Osteoblast (primary cell): ENCODE results near the gene COL20A1. TPM values are rescaled to one million over a fixed set of nuclear protein-coding genes. Genes with fewer than 3 reads are reported as not detected.

Experiments
- DNase-seq: peaks from one replicate; pipeline ENCODE4 v3.0.0; 2011; ENCODE audit warnings: low spot score, mixed read lengths; ENCODE audit not compliant: insufficient read length; ENCODE audit errors: missing footprints
- H2AFZ ChIP-seq: 2 replicates; pipeline ENCODE4 v1.6.0; 2011; ENCODE audit warnings: mild to moderate bottlenecking, low read length
- H3K27ac ChIP-seq: 2 replicates; pipeline ENCODE4 v1.5.1; 2011; ENCODE audit warnings: mild to moderate bottlenecking, low read depth, low read length, moderate library complexity
- H3K27me3 ChIP-seq: 2 replicates; pipeline ENCODE4 v1.6.0; 2012; ENCODE audit warnings: mild to moderate bottlenecking, control low read depth, inconsistent platforms, low read length, moderate library complexity; ENCODE audit not compliant: insufficient read depth
- H3K36me3 ChIP-seq: 2 replicates; pipeline ENCODE4 v1.5.1; 2011; ENCODE audit warnings: mild to moderate bottlenecking, low read length, control low read depth, moderate library complexity; ENCODE audit not compliant: insufficient read depth
- H3K4me1 ChIP-seq: 2 replicates; pipeline ENCODE4 v1.5.1; 2011; ENCODE audit warnings: mild to moderate bottlenecking, low read length, control low read depth, moderate library complexity; ENCODE audit not compliant: insufficient read depth
- H3K4me2 ChIP-seq: 2 replicates; pipeline ENCODE4 v1.6.0; 2011; ENCODE audit warnings: mild to moderate bottlenecking, low read length; ENCODE audit not compliant: insufficient read depth
- H3K4me3 ChIP-seq: fragments of 200-600 bp; sonication (generic); 3 replicates; pipeline ENCODE4 v1.5.1; 2012; ENCODE audit warnings: mild to moderate bottlenecking, low read length, inconsistent platforms; ENCODE audit not compliant: insufficient read depth
- H3K79me2 ChIP-seq: 2 replicates; pipeline ENCODE4 v1.6.0; 2012; ENCODE audit warnings: mild to moderate bottlenecking, low read length, control low read depth, inconsistent platforms; ENCODE audit not compliant: insufficient read depth
- H3K9me3 ChIP-seq: 2 replicates; pipeline ENCODE4 v1.5.1; 2011; ENCODE audit warnings: low read depth, low read length, control low read depth
- H4K20me1 ChIP-seq: 2 replicates; pipeline ENCODE4 v1.6.0; 2012; ENCODE audit warnings: mild to moderate bottlenecking, low read length, control low read depth; ENCODE audit not compliant: insufficient read depth
- total RNA-seq: library from RNA; depleted of rRNA; stranded (reverse); fragments of >200 nt; gene quantifications from 2 replicates; pipeline ENCODE4 v1.2.3, GENCODE V29; 2012
- TF ChIP-seq, protein P1 (sequence below): IDR thresholded peaks from 2 replicates; pipeline ENCODE4 v1.5.1; 2011; ENCODE audit warnings: mild to moderate bottlenecking, low read depth, low read length, moderate library complexity; ENCODE audit errors: extremely low read depth

Gene COL20A1
- total RNA-seq, 1 donor: not detected

DNA sequence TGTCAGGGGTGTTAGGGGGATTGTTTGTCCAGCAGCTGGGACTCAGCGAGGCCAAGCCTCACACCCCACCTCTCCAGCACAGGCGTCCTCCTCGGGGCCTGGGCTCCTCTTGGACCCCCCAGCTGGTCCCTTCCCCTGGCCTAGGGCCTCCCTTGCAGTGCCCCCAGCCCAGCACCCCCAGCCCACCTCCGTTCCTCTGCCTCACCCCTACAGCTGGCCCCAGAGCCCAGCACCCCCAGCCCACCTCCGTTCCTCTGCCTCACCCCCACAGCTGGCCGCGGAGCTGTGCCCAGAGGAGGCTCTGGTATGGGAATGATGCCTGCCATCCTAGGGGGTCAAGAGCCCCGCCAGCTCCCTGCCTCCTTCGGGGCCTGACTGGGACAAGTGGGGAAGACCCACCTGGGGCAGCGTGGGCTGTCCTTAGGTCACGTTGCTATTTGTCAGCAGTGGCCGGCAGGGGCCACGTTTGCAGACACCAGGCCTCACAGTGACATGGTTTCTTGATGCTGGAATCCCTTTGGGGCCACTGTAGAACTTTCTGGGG lies 7.9 kb upstream of the COL20A1 start:
- Histone ChIP-seq H3K27ac (no peak overlapping the region), H3K4me2 (no peak overlapping the region), H3K36me3 (peaks cover 65% of the 10 kb centered on the region), H3K27me3 (no peaks in the 10 kb centered on the region), H3K4me1 (no peaks in the 10 kb centered on the region), H3K79me2 (peaks cover 12% of the 10 kb centered on the region), H4K20me1 (peaks cover 65% of the 10 kb centered on the region), H3K4me3 (no peak overlapping the region), H3K9me3 (no peaks in the 10 kb centered on the region), H2AFZ (no peak overlapping the region)
- TF ChIP-seq, protein P1, sequence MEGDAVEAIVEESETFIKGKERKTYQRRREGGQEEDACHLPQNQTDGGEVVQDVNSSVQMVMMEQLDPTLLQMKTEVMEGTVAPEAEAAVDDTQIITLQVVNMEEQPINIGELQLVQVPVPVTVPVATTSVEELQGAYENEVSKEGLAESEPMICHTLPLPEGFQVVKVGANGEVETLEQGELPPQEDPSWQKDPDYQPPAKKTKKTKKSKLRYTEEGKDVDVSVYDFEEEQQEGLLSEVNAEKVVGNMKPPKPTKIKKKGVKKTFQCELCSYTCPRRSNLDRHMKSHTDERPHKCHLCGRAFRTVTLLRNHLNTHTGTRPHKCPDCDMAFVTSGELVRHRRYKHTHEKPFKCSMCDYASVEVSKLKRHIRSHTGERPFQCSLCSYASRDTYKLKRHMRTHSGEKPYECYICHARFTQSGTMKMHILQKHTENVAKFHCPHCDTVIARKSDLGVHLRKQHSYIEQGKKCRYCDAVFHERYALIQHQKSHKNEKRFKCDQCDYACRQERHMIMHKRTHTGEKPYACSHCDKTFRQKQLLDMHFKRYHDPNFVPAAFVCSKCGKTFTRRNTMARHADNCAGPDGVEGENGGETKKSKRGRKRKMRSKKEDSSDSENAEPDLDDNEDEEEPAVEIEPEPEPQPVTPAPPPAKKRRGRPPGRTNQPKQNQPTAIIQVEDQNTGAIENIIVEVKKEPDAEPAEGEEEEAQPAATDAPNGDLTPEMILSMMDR: no peak
- no peak for DNase-seq

DNA sequence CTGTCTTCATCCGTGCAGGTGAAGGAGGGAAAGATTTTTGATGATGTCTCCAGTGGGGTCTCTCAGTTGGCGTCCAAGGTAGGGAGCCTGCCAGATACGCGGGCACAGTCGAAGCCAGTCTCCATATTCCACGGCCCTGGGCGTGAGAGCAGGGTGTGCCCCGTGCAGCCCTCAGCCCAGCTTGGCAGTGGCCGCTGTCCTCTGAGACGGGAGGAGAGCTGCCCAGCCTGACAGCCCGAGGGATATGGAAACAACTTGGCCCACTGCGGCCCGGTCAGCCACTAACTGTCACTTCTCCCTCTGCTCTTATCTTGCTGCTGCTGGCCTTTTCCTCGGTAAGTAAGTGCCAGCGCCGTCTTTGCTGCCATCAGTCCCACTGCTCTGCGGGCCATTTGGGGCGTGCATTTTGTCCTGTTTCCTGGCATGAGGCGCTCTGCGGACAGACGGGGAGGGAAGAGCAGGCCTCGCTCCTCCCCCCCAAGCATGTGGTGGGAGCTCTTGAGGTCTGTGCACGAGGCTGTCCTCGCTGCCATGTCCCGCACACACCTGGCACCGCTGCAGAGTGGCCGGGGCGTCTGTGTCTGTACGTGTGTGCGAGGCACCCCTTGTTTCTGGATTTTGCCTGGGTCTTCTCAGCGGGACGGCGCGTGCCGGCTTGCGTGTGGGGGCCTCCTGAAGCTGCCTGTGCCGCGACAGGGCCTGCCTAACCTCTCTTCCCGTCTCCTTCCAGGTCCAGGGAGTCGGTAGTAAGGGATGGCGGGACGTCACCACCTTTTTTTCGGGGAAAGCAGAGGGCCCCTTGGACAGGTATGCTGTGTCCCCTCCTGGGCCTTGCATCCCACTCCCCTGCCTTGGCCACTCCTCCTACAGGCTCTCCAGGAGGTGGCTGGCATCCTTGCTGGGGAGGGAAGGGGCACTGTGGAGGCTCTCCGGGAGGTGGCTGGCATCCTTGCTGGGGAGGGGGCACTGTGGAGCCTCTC lies 7.1 kb upstream of the COL20A1 start:
- DNase-seq: no peak
- Histone ChIP-seq H4K20me1 (peaks cover 65% of the 10 kb centered on the region), H3K9me3 (no peaks in the 10 kb centered on the region), H3K27me3 (no peaks in the 10 kb centered on the region), H3K36me3 (peaks cover 56% of the 10 kb centered on the region), H3K79me2 (peaks cover 3% of the 10 kb centered on the region), H2AFZ (no peak overlapping the region), H3K27ac (no peak overlapping the region), H3K4me1 (peaks cover 6% of the 10 kb centered on the region), H3K4me3 (no peak overlapping the region), H3K4me2 (no peak overlapping the region)
- TF ChIP-seq, protein P1: no peak

DNA sequence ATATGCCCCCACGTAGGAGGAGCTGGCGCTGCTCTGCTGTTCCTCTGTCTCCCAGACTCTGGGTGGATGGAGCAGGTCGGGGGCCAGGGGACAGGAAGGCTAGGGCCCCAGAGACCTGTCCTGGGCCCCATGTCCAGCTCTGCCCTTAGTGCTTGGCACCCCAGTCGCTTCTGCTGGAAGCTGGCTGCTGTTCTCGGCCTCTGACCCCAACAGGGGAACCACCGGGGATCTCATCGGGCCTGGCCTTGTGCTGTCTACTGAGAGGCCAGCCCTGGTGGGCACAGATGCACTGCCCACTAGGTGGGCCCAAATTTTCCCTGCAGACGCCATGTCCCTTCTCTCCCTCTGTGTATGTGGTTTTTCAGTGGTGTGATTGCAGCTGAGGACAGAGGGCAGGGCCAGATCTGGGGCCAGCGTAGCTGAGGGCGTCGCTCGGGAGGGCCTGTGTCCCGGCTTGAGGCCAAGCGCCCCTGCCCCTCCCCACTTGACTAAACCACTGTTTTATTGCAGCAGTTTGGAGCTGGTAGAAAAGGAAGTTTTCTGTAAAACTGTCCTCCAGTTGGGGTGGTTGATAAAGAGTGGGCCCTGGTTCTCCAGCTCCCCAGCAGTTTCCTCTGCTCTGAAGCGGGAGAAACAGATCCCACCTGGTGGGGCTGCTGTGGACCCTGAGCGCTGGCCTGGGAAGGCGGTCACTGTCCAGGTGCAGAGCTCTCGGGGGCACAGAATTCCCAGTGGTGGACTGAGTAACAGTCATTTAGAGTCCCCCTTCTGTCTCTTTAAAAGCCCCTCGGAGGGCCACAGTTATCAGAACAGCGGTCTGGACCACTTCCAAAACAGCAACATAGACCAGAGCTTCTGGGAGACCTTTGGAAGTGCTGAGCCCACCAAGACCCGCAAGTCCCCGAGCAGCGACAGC lies 5.9 kb upstream of the COL20A1 start:
- Histone ChIP-seq H2AFZ (no peak overlapping the region), H3K27me3 (no peaks in the 10 kb centered on the region), H3K4me3 (no peak overlapping the region), H4K20me1 (peaks cover 68% of the 10 kb centered on the region), H3K36me3 (peaks cover 45% of the 10 kb centered on the region), H3K79me2 (no peaks in the 10 kb centered on the region), H3K4me2 (no peak overlapping the region), H3K27ac (no peak overlapping the region), H3K9me3 (no peaks in the 10 kb centered on the region), H3K4me1 (peaks cover 7% of the 10 kb centered on the region)
- TF ChIP-seq, protein P1: no peak
- no peak for DNase-seq
